HL-60 (cell line): Measurements from ENCODE around the gene DLK1.

ENCODE experiments used
- POLR2AphosphoS5 ChIP-seq: IDR thresholded peaks from 2 replicates; pipeline ENCODE4 v1.6.1; 2012; ENCODE audit warnings: low read depth
- SPI1 ChIP-seq: IDR thresholded peaks from 2 replicates; pipeline ENCODE4 v1.6.1; 2012; ENCODE audit warnings: low read depth, mild to moderate bottlenecking, borderline replicate concordance
- TF ChIP-seq, protein P1 (sequence below): IDR thresholded peaks from one replicate; pipeline ENCODE4 v1.5.1; 2011; ENCODE audit warnings: low read length, control low read depth, inconsistent platforms; ENCODE audit not compliant: insufficient read depth

DNA sequence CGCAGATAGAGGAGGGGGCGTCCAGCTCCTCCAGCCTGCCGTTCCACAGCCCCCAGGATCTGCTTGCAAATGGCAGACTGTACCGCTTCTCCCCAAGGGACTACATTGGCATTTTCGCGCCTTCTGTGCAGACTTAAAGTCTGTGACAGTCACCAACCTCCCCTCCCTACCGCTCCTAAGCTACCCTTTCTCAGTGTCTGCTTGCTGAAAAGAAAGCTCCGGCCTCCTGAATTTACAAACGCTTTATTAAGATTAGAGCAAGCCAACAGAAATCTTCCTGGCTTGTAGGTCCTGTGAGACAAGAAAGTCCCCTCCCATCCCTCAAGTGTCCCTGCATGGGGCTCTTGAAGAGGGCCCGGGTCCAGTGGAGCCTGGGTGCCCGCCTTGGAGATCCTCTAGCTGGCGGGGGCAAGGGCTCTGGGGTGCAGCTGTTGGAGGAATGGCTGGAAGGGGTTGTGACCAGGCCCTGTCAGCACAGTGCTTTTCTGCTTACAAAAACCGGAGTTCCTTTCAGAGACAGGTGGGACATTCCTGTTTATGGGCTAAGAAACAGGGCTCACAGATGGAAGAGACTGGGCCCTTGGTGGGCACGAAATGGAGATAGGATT is 2.8 kb upstream of the DLK1 start:
- TF ChIP-seq, protein P1, sequence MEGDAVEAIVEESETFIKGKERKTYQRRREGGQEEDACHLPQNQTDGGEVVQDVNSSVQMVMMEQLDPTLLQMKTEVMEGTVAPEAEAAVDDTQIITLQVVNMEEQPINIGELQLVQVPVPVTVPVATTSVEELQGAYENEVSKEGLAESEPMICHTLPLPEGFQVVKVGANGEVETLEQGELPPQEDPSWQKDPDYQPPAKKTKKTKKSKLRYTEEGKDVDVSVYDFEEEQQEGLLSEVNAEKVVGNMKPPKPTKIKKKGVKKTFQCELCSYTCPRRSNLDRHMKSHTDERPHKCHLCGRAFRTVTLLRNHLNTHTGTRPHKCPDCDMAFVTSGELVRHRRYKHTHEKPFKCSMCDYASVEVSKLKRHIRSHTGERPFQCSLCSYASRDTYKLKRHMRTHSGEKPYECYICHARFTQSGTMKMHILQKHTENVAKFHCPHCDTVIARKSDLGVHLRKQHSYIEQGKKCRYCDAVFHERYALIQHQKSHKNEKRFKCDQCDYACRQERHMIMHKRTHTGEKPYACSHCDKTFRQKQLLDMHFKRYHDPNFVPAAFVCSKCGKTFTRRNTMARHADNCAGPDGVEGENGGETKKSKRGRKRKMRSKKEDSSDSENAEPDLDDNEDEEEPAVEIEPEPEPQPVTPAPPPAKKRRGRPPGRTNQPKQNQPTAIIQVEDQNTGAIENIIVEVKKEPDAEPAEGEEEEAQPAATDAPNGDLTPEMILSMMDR = no peak
- TF ChIP-seq POLR2AphosphoS5 (no peak), SPI1 (no peak)
